SU-DHL-6 (cell line): Measurements from ENCODE around the gene GNRH2.

Source experiments
- H2AFZ ChIP-seq: fragments of 200-600 bp; sonication (generic); 2 replicates; pipeline ENCODE4 v1.6.1; 2014; ENCODE audit warnings: low read depth, mild to moderate bottlenecking, moderate library complexity, mixed read lengths, antibody characterized with exemption, low read length; ENCODE audit not compliant: severe bottlenecking
- H3F3A ChIP-seq: fragments of 200-600 bp; shearing (Covaris generic); 2 replicates; pipeline ENCODE4 v1.6.0; 2016; ENCODE audit warnings: antibody characterized with exemption, mild to moderate bottlenecking; ENCODE audit not compliant: insufficient read depth
- H3K27ac ChIP-seq: fragments of 200-600 bp; sonication (generic); 2 replicates; pipeline ENCODE4 v1.5.1; 2016; ENCODE audit warnings: low read depth, mild to moderate bottlenecking, low read length, moderate library complexity, mixed read lengths
- H3K27me3 ChIP-seq: fragments of 200-600 bp; sonication (generic), shearing (Covaris generic); 2 replicates; pipeline ENCODE4 v1.6.0; 2014; ENCODE audit warnings: mild to moderate bottlenecking, low read length
- H3K36me3 ChIP-seq: fragments of 200-600 bp; sonication (generic); 2 replicates; pipeline ENCODE4 v1.6.1; 2014; ENCODE audit warnings: mild to moderate bottlenecking, low read length, mixed read lengths
- H3K4me2 ChIP-seq: fragments of 300-600, 200-600 bp; shearing (Covaris generic), sonication (generic); 2 replicates; pipeline ENCODE4 v1.6.0; 2014; ENCODE audit warnings: low read length, low read depth, mild to moderate bottlenecking; ENCODE audit not compliant: poor library complexity, severe bottlenecking
- H3K4me3 ChIP-seq: fragments of 200-600 bp; sonication (generic); 2 replicates; pipeline ENCODE4 v1.5.1; 2014; ENCODE audit warnings: antibody characterized with exemption, low read length, mild to moderate bottlenecking, mixed read lengths; ENCODE audit not compliant: insufficient read depth, poor library complexity, severe bottlenecking
- H3K79me2 ChIP-seq: fragments of 200-600 bp; sonication (generic); 2 replicates; pipeline ENCODE4 v1.6.1; 2014; ENCODE audit warnings: mild to moderate bottlenecking, low read length, moderate library complexity; ENCODE audit not compliant: insufficient read depth
- H3K9ac ChIP-seq: fragments of 200-600 bp; sonication (generic); 2 replicates; pipeline ENCODE4 v1.7.0; 2014; ENCODE audit warnings: mild to moderate bottlenecking, low read length
- H3K9me2 ChIP-seq: fragments of 200-600 bp; sonication (generic); replicated peaks from 2 replicates; pipeline ENCODE4 v1.6.1; 2014; ENCODE audit warnings: low read length; ENCODE audit not compliant: insufficient read depth
- H3K9me3 ChIP-seq: fragments of 200-600 bp; sonication (generic); 2 replicates; pipeline ENCODE4 v1.6.1; 2014; ENCODE audit warnings: low read length, mixed read lengths; ENCODE audit not compliant: insufficient read depth
- H4K20me1 ChIP-seq: fragments of 200-600 bp; sonication (generic); 2 replicates; pipeline ENCODE4 v1.6.1; 2014; ENCODE audit warnings: low read depth, mild to moderate bottlenecking, antibody characterized with exemption, low read length, moderate library complexity, mixed read lengths
- CTCF ChIP-seq: fragments of 200-600 bp; sonication (generic); IDR thresholded peaks from one replicate; pipeline ENCODE4 v1.5.1; 2017; ENCODE audit warnings: antibody characterized with exemption, mild to moderate bottlenecking, low read length, moderate library complexity; ENCODE audit not compliant: insufficient read depth, poor library complexity, severe bottlenecking
- EZH2phosphoT487 ChIP-seq: fragments of 200-600 bp; sonication (generic), shearing (Covaris generic); conservative IDR thresholded peaks from 2 replicates; pipeline ENCODE4 v1.6.1; 2018; ENCODE audit warnings: mild to moderate bottlenecking, antibody characterized with exemption, low read length, moderate library complexity, mixed read lengths

GNRH2 gene

DNA sequence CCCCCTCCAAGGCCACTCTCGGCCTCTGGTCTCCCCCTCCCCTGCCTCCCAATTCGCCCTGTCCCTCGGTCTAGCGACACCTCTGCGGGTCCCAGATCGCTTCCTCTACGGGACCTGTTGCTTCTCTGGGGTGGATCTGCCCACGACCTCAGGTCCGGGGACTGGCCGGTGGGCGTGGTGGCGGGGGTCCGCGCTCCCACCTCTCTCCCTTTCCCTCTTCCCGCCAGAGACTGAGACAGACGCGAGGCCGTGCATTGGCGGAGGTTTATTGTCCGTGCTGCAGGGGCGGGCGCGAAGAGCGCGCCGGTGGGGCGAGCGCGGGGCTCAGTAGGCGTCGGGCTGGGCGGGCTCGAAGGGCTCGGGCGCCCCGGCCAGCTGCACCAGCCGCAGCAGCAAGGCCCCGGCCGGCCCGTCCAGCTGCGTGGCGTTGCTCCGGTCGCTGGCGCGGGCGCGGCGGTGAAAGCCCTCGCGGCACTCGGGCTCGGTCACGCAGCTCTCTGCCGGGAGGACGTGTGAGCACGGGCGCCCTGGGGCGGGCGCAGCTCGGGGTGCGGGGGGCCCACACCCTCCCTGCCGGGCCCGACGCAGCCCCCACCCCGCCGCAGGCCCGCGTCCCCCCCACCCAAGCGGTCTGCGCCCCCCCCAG lies 39.0 kb downstream of the GNRH2 start:
- H3K9me3 ChIP-seq, result no peaks in the 10 kb centered on the region
- H3K9me2 ChIP-seq, result no peaks in the 10 kb centered on the region
- no peaks in the 10 kb centered on the region for H3F3A ChIP-seq
- H3K9ac ChIP-seq, result no peak overlapping the region
- H3K27ac ChIP-seq, result no peak overlapping the region
- H3K27me3 ChIP-seq, result no peaks in the 10 kb centered on the region
- H3K4me2 ChIP-seq, result no peak overlapping the region
- TF ChIP-seq EZH2phosphoT487 (no peak), CTCF (no peak)
- no peaks in the 10 kb centered on the region for H4K20me1 ChIP-seq
- no peak overlapping the region for H3K4me3 ChIP-seq
- H2AFZ ChIP-seq, result no peak overlapping the region
- no peaks in the 10 kb centered on the region for H3K79me2 ChIP-seq
- no peaks in the 10 kb centered on the region for H3K36me3 ChIP-seq

DNA sequence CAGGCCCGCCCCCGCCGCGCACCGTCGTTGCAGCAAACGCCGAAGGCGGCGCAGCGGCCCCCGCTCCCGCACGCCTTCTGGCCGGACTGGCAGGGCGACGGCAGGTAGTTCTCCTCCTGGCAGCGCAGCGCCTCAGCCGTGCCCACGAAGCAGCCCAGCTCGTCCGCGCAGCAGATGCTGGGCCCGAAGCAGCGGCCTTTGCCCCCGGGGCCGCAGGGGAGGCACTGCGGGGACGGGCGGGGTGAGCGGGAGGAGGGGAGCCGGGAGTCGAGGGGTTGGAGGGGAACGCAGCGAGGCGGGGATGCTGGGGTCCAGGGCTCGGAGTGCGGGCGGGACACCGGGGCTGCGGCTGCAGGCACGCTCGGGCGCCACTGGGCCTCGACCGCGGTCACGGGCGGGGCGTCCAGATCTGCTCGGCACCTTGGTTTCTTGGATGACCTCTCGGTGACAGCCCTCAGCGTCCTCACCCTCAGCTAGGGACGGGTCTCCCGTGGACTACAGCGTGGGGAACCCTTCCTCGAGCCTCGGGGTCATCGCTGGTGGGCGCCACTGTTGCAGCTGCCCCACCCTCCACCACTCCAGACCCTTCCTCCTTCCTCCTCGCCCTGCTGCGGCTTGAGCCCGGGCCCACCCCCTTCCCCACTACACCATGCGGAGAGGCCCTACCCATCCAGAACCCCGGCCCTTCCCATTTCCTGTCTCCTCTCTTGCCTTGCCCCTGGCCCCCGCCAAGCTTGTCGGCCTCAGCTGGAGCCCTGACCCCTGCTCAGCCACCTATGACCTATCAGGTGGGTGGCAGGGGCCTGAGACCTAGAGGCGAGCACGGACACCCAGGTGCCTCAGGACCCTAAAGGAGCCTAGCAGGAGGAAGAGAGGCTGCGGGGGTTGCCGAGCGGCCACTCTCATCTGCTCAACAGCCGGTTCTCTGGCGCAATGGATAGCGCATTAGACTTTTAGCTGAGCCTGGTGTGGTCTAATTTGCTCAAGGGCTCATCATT lies 39.8 kb downstream of the GNRH2 start:
- Histone ChIP-seq H3K27me3 (no peaks in the 10 kb centered on the region), H3K9me3 (no peaks in the 10 kb centered on the region), H3K9ac (no peak overlapping the region), H3K4me2 (no peak overlapping the region), H3K36me3 (no peaks in the 10 kb centered on the region), H3F3A (no peaks in the 10 kb centered on the region), H3K79me2 (no peaks in the 10 kb centered on the region), H3K4me3 (no peak overlapping the region), H3K9me2 (no peaks in the 10 kb centered on the region), H4K20me1 (no peaks in the 10 kb centered on the region), H3K27ac (no peak overlapping the region), H2AFZ (no peak overlapping the region)
- TF ChIP-seq EZH2phosphoT487 (no peak), CTCF (no peak)

GRCh38 chr20:3084283-3084985 lies 41.0 kb downstream of the GNRH2 start, which contains the start of gene AVP:
AVP (minus strand) TSS chr20:3084724; CDS start chr20:3084674, 50 bp downstream.
- H3K9me3 ChIP-seq, result no peaks in the 10 kb centered on the region
- no peaks in the 10 kb centered on the region for H3F3A ChIP-seq
- H3K79me2 ChIP-seq, result no peaks in the 10 kb centered on the region
- no peaks in the 10 kb centered on the region for H3K36me3 ChIP-seq
- H3K9me2 ChIP-seq, result no peaks in the 10 kb centered on the region
- H4K20me1 ChIP-seq, result no peaks in the 10 kb centered on the region
- no peaks in the 10 kb centered on the region for H3K27me3 ChIP-seq
- no peak within 1 kb of the TSS for H2AFZ ChIP-seq
- TF ChIP-seq CTCF (no peak), EZH2phosphoT487 (no peak)
- H3K27ac ChIP-seq, result no peak within 1 kb of the TSS
- H3K9ac ChIP-seq, result no peak within 1 kb of the TSS
- H3K4me3 ChIP-seq, result no peak within 1 kb of the TSS
- no peak within 1 kb of the TSS for H3K4me2 ChIP-seq
